ENCODE data around the gene NKPD1.

Gene NKPD1

DNA sequence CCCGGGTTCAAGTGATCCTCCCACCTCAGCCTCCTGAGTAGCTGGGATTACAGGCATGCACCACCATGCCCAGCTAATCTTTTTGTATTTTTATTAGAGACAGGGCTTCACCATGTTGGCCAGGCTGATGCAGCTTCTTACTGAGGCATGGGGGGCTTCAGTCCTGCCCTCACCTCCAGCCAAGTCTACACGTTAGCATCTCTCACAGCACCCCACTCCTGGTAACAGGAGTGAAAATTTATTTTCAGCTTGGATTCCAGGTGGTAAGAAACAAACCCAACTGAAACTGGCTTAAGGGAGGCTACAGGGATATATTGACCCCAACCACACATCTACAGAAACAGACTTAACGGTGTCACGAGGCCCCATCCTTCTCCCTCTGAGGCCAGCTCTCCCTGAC, 10.6 kb downstream of the NKPD1 start:
- H3K27ac ChIP-seq (ENCODE audit: poor library complexity, severe bottlenecking) = no peak overlapping the region
- no peak overlapping the region for H3K4me3 ChIP-seq (ENCODE audit: severe bottlenecking)
- ATAC-seq (ENCODE audit: low read depth) = no peak
- no peak for DNase-seq (ENCODE audit: low spot score)
- H3K27me3 ChIP-seq (ENCODE audit: insufficient read depth, poor library complexity, severe bottlenecking) = peaks cover 13% of the 10 kb centered on the region
- H3K4me1 ChIP-seq (ENCODE audit: insufficient read depth, poor library complexity, severe bottlenecking) = peaks cover 5% of the 10 kb centered on the region
- TF ChIP-seq, protein P1, sequence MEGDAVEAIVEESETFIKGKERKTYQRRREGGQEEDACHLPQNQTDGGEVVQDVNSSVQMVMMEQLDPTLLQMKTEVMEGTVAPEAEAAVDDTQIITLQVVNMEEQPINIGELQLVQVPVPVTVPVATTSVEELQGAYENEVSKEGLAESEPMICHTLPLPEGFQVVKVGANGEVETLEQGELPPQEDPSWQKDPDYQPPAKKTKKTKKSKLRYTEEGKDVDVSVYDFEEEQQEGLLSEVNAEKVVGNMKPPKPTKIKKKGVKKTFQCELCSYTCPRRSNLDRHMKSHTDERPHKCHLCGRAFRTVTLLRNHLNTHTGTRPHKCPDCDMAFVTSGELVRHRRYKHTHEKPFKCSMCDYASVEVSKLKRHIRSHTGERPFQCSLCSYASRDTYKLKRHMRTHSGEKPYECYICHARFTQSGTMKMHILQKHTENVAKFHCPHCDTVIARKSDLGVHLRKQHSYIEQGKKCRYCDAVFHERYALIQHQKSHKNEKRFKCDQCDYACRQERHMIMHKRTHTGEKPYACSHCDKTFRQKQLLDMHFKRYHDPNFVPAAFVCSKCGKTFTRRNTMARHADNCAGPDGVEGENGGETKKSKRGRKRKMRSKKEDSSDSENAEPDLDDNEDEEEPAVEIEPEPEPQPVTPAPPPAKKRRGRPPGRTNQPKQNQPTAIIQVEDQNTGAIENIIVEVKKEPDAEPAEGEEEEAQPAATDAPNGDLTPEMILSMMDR (IDR thresholded peaks at IDR 0.05; ENCODE audit: poor library complexity, severe bottlenecking) = no peak
- H3K9me3 ChIP-seq (ENCODE audit: severe bottlenecking) = no peaks in the 10 kb centered on the region
- no peaks in the 10 kb centered on the region for H3K36me3 ChIP-seq (ENCODE audit: low read depth)

DNA sequence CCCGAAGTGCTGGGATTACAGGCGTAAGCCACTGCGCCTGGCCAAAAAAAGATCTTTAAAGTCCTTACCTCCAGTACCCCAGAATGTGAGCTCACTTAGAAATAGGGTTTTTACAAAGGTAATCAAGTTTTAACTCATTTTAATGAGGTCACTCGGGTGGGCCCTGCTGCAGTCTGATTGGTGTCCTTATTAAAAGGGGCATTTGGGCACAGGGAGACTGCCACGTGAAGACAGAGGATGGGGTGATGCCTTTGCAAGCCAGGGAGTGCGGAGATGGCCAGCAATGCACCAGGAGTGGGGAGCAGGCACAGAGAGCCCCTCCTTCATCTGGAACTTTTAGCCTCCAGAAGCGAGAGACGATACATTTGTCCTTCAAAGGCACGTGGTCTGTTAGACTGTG, 11.7 kb downstream of the NKPD1 start:
- peaks cover 13% of the 10 kb centered on the region for H3K27me3 ChIP-seq (ENCODE audit: insufficient read depth, poor library complexity, severe bottlenecking)
- no peaks in the 10 kb centered on the region for H3K9me3 ChIP-seq (ENCODE audit: severe bottlenecking)
- peaks cover 3% of the 10 kb centered on the region; the same call in 1 of the 2 replicates for H3K36me3 ChIP-seq (ENCODE audit: low read depth)
- H3K4me3 ChIP-seq (ENCODE audit: severe bottlenecking) = no peak overlapping the region
- no peak for DNase-seq (ENCODE audit: low spot score)
- TF ChIP-seq, protein P1 (IDR thresholded peaks at IDR 0.05; ENCODE audit: poor library complexity, severe bottlenecking) = no peak
- ATAC-seq (ENCODE audit: low read depth) = no peak
- H3K27ac ChIP-seq (ENCODE audit: poor library complexity, severe bottlenecking) = no peak overlapping the region
- peaks cover 5% of the 10 kb centered on the region for H3K4me1 ChIP-seq (ENCODE audit: insufficient read depth, poor library complexity, severe bottlenecking)

- Histone ChIP-seq H3K36me3 (ENCODE audit: low read depth) (peaks cover 4% of the 10 kb centered on the region; the same call in 1 of the 2 replicates), H3K4me3 (ENCODE audit: severe bottlenecking) (no peak overlapping the region), H3K4me1 (ENCODE audit: insufficient read depth, poor library complexity, severe bottlenecking) (peaks cover 5% of the 10 kb centered on the region), H3K9me3 (ENCODE audit: severe bottlenecking) (no peaks in the 10 kb centered on the region), H3K27me3 (ENCODE audit: insufficient read depth, poor library complexity, severe bottlenecking) (peaks cover 5% of the 10 kb centered on the region), H3K27ac (ENCODE audit: poor library complexity, severe bottlenecking) (no peak overlapping the region)
- TF ChIP-seq, protein P1 (IDR thresholded peaks at IDR 0.05; ENCODE audit: poor library complexity, severe bottlenecking) = no peak
- ATAC-seq (ENCODE audit: low read depth) (no peak), DNase-seq (ENCODE audit: low spot score) (no peak)
These were observed 12.7 kb downstream of the NKPD1 start for GRCh38 chr19:45147835-45148676.

DNA sequence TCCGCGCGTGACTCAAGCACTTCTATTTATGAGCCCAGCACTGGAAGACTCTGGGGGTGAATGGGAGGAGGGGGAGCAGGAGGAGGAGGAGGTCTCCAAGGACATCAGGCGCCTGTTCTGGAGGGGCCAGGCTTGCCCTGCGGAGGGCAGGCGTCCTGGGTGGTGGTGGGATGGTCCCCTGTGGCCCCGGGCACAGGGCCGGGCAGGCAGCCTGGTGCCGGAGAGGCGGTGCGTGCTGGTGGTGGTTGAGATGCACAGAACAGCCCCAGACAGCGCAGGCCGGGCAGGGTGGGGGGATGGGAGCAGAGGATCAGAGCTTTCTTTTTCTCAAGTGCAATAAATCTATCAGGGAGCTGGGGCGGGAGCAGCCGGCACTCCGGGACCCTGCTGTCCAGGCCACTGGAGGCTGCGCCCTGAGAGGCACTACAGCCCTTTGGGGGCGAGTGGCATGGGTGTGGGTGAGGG, 14.0 kb downstream of the NKPD1 start:
- Histone ChIP-seq H3K4me1 (ENCODE audit: insufficient read depth, poor library complexity, severe bottlenecking) (peaks cover 5% of the 10 kb centered on the region), H3K27ac (ENCODE audit: poor library complexity, severe bottlenecking) (no peak overlapping the region), H3K36me3 (ENCODE audit: low read depth) (peaks cover 10% of the 10 kb centered on the region; the same call in 1 of the 2 replicates), H3K27me3 (ENCODE audit: insufficient read depth, poor library complexity, severe bottlenecking) (no peaks in the 10 kb centered on the region), H3K9me3 (ENCODE audit: severe bottlenecking) (no peaks in the 10 kb centered on the region), H3K4me3 (ENCODE audit: severe bottlenecking) (no peak overlapping the region)
- no peak for ATAC-seq (ENCODE audit: low read depth)
- no peak for DNase-seq (ENCODE audit: low spot score)
- TF ChIP-seq, protein P1 (IDR thresholded peaks at IDR 0.05; ENCODE audit: poor library complexity, severe bottlenecking) = no peak

DNA sequence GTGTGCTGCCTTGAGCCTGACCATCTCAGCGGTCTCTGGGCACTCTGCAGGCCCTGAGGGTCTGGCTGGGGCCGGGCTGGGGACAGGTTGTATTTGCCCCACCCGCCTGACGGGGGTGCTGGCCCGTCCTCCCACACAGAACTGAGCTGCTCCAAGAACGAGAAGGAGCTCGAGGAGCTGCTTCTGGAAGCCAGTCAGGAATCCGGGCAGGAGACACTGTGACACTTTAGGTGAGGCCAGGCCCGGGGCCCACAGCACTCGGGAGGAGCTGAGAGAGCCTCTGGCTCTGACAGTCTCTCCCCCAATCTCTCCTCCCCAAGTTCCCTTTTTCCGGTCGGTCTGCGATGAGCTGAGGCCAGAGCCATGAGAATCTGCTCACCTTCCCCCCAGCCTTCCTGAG, 14.5 kb downstream of the NKPD1 start:
- H3K4me3 ChIP-seq (ENCODE audit: severe bottlenecking) = no peak overlapping the region
- H3K27me3 ChIP-seq (ENCODE audit: insufficient read depth, poor library complexity, severe bottlenecking) = no peaks in the 10 kb centered on the region
- H3K9me3 ChIP-seq (ENCODE audit: severe bottlenecking) = no peaks in the 10 kb centered on the region
- ATAC-seq (ENCODE audit: low read depth) (no peak), DNase-seq (ENCODE audit: low spot score) (no peak)
- H3K27ac ChIP-seq (ENCODE audit: poor library complexity, severe bottlenecking) = no peak overlapping the region
- H3K4me1 ChIP-seq (ENCODE audit: insufficient read depth, poor library complexity, severe bottlenecking) = peaks cover 3% of the 10 kb centered on the region
- TF ChIP-seq, protein P1 (IDR thresholded peaks at IDR 0.05; ENCODE audit: poor library complexity, severe bottlenecking) = no peak
- peaks cover 10% of the 10 kb centered on the region; the same call in 1 of the 2 replicates for H3K36me3 ChIP-seq (ENCODE audit: low read depth)

Measured in RWPE2 (cell line).